ENCODE results near the gene N4BP2L2. TPM values are rescaled to one million over a fixed set of nuclear protein-coding genes. Genes with fewer than 3 reads are reported as not detected.
A peak's percentile ranks its signal among the peaks of the same experiment; 100 is the strongest.

N4BP2L2 gene
- total and polyA plus RNA-seq, 2 of the 13 experiments (the other 11 are each of a cell fraction or from before 2014, with no cell fraction given): 58.9 to 81.2 TPM

DNA sequence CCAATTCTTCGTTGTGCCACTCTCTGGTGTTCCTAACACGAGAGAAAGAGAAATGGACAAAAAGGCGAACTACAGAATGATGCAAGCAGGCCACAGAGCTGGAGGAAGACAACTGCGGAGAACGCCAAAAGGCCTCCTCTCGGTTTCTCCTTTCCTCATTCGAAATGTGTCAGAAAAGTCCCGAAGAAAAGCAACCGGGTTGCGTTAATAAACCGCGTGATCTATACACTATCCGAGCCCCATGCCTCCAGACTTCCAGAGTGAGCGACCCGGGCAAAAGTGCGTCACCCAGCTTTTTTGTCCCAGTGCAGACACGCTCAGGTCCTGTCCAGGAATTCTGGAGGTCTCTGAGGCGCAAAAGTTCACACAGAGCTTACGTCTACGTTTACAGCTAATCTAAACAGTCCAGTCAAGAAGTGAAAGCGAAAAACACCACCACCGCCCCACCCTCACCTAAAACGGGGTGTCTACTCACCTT, 413 bp downstream of the N4BP2L2 start:
- FAIRE-seq (no peak), ATAC-seq (peak; percentile 89), DNase-seq (ENCODE audit: low spot score) (peak; percentile 76)
- H2AFZ ChIP-seq (ENCODE audit: low read length): peak overlapping the region; percentile 57
- CTCF ChIA-PET (ENCODE audit: low intra/inter-chr PET ratio, low total read pairs): no interaction called here
- no peaks in the 10 kb centered on the region; a peak in 1 of 5 replicates for H3K27me3 ChIP-seq (ENCODE audit: control insufficient read depth in 1 of 2, insufficient read depth in 2 of 2, low read length in 2 of 2)
- peak overlapping the region; percentile 88 for H3K4me2 ChIP-seq (ENCODE audit: low read depth, low read length)
- H3K27ac ChIP-seq (ENCODE audit: extremely low read length, insufficient read depth, low read length): peak overlapping the region; percentile 94
- intact Hi-C loops (cut with micrococcal nuclease; ENCODE audit: unreplicated experiment): loop anchor here (2.0 to 10.0 kb wide), 3 partner anchors 41 to 157 kb away; partner anchors contain the start of gene N4BP2L1
- TSS peak; percentile 73 for BruUV-seq (replicated peaks)
- peaks cover 3% of the 10 kb centered on the region; the same call in 1 of the 2 replicates for H4K20me1 ChIP-seq (ENCODE audit: insufficient read depth, low read length)
- H3K4me1 ChIP-seq (ENCODE audit: insufficient read depth, low read length): peaks cover 42% of the 10 kb centered on the region
- in situ Hi-C loops (cut with HindIII; ENCODE audit: extremely low pct_ligation_motif_present, low pct_unique_long_range_greater_than_20kb): no loop called here
- H3K36me3 ChIP-seq (replicated peaks in 1 of 2; ENCODE audit: control insufficient read depth in 1 of 2, insufficient read depth in 2 of 2, low read length in 2 of 2): peaks cover 2 to 18% of the 10 kb centered on the region in 2 experiments; a peak in 4 of 5 replicates
- POLR2A ChIA-PET: interaction anchor here (0.9 to 2.3 kb wide), 6 partner anchors 14 to 282 kb away, joined by 3 to 11 read pairs (median 6); partner anchors contain the start of genes N4BP2L1 and PDS5B
- H3K9ac ChIP-seq (ENCODE audit: insufficient read depth, low read depth, low read length): peak overlapping the region; percentile 94
- under 1% methylated on average over 12 of the region's 23 CpGs for WGBS (ENCODE audit: low lambda C conversion rate)
- peak overlapping the region; percentile 80 to 85 (median 84) for H3K4me3 ChIP-seq (replicated peaks in 1 of 3; ENCODE audit: insufficient read depth in 1 of 3, low read depth in 2 of 3, low read length in 3 of 3)
- H3K79me2 ChIP-seq (ENCODE audit: insufficient read depth, low read length): peaks cover 52% of the 10 kb centered on the region
- H3K9me3 ChIP-seq (ENCODE audit: low read length): no peaks in the 10 kb centered on the region
- TF ChIP-seq ZNF567 (CRISPR knock-in tag; IDR thresholded peaks at IDR 0.05; ENCODE audit: borderline replicate concordance) (0 out of 2 replicates have a peak, but pooled peaks have one; percentile 55), NFRKB (IDR thresholded peaks at IDR 0.05) (no peak), BRCA1 (CRISPR knock-in tag; IDR thresholded peaks at IDR 0.05) (0 out of 2 replicates have a peak, but pooled peaks have one; percentile 18), PAF1 (CRISPR knock-in tag; IDR thresholded peaks at IDR 0.05) (no peak), KLF11 (CRISPR knock-in tag; IDR thresholded peaks at IDR 0.05) (peak; percentile 4; the same call in 1 of the 2 replicates), RFXAP (CRISPR knock-in tag; IDR thresholded peaks at IDR 0.05; ENCODE audit: borderline replicate concordance) (no peak)
- TF ChIP-seq, protein P1, sequence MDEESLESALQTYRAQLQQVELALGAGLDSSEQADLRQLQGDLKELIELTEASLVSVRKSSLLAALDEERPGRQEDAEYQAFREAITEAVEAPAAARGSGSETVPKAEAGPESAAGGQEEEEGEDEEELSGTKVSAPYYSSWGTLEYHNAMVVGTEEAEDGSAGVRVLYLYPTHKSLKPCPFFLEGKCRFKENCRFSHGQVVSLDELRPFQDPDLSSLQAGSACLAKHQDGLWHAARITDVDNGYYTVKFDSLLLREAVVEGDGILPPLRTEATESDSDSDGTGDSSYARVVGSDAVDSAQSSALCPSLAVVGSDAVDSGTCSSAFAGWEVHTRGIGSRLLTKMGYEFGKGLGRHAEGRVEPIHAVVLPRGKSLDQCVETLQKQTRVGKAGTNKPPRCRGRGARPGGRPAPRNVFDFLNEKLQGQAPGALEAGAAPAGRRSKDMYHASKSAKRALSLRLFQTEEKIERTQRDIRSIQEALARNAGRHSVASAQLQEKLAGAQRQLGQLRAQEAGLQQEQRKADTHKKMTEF (CRISPR knock-in tag; IDR thresholded peaks at IDR 0.05): 0 out of 2 replicates have a peak, but pooled peaks have one; percentile 7
- TF ChIP-seq, protein P2, sequence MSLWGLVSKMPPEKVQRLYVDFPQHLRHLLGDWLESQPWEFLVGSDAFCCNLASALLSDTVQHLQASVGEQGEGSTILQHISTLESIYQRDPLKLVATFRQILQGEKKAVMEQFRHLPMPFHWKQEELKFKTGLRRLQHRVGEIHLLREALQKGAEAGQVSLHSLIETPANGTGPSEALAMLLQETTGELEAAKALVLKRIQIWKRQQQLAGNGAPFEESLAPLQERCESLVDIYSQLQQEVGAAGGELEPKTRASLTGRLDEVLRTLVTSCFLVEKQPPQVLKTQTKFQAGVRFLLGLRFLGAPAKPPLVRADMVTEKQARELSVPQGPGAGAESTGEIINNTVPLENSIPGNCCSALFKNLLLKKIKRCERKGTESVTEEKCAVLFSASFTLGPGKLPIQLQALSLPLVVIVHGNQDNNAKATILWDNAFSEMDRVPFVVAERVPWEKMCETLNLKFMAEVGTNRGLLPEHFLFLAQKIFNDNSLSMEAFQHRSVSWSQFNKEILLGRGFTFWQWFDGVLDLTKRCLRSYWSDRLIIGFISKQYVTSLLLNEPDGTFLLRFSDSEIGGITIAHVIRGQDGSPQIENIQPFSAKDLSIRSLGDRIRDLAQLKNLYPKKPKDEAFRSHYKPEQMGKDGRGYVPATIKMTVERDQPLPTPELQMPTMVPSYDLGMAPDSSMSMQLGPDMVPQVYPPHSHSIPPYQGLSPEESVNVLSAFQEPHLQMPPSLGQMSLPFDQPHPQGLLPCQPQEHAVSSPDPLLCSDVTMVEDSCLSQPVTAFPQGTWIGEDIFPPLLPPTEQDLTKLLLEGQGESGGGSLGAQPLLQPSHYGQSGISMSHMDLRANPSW (CRISPR knock-in tag; IDR thresholded peaks at IDR 0.05; ENCODE audit: borderline replicate concordance): no peak
- TF ChIP-seq, protein P3, sequence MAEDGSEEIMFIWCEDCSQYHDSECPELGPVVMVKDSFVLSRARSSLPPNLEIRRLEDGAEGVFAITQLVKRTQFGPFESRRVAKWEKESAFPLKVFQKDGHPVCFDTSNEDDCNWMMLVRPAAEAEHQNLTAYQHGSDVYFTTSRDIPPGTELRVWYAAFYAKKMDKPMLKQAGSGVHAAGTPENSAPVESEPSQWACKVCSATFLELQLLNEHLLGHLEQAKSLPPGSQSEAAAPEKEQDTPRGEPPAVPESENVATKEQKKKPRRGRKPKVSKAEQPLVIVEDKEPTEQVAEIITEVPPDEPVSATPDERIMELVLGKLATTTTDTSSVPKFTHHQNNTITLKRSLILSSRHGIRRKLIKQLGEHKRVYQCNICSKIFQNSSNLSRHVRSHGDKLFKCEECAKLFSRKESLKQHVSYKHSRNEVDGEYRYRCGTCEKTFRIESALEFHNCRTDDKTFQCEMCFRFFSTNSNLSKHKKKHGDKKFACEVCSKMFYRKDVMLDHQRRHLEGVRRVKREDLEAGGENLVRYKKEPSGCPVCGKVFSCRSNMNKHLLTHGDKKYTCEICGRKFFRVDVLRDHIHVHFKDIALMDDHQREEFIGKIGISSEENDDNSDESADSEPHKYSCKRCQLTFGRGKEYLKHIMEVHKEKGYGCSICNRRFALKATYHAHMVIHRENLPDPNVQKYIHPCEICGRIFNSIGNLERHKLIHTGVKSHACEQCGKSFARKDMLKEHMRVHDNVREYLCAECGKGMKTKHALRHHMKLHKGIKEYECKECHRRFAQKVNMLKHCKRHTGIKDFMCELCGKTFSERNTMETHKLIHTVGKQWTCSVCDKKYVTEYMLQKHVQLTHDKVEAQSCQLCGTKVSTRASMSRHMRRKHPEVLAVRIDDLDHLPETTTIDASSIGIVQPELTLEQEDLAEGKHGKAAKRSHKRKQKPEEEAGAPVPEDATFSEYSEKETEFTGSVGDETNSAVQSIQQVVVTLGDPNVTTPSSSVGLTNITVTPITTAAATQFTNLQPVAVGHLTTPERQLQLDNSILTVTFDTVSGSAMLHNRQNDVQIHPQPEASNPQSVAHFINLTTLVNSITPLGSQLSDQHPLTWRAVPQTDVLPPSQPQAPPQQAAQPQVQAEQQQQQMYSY (CRISPR knock-in tag; IDR thresholded peaks at IDR 0.05): 0 out of 2 replicates have a peak, but pooled peaks have one; percentile 45
- TF ChIP-seq, protein P4, sequence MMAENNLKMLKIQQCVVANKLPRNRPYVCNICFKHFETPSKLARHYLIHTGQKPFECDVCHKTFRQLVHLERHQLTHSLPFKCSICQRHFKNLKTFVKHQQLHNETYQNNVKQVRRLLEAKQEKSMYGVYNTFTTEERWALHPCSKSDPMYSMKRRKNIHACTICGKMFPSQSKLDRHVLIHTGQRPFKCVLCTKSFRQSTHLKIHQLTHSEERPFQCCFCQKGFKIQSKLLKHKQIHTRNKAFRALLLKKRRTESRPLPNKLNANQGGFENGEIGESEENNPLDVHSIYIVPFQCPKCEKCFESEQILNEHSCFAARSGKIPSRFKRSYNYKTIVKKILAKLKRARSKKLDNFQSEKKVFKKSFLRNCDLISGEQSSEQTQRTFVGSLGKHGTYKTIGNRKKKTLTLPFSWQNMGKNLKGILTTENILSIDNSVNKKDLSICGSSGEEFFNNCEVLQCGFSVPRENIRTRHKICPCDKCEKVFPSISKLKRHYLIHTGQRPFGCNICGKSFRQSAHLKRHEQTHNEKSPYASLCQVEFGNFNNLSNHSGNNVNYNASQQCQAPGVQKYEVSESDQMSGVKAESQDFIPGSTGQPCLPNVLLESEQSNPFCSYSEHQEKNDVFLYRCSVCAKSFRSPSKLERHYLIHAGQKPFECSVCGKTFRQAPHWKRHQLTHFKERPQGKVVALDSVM (CRISPR knock-in tag; IDR thresholded peaks at IDR 0.05): peak; percentile 45
- TF ChIP-seq, protein P5, sequence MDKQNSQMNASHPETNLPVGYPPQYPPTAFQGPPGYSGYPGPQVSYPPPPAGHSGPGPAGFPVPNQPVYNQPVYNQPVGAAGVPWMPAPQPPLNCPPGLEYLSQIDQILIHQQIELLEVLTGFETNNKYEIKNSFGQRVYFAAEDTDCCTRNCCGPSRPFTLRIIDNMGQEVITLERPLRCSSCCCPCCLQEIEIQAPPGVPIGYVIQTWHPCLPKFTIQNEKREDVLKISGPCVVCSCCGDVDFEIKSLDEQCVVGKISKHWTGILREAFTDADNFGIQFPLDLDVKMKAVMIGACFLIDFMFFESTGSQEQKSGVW (CRISPR knock-in tag; IDR thresholded peaks at IDR 0.05; ENCODE audit: borderline replicate concordance): 0 out of 2 replicates have a peak, but pooled peaks have one; percentile 17
